Fibroblast of skin of scalp (primary cell): ENCODE data around the gene ZNF778.
A peak's percentile ranks its signal among the peaks of the same experiment; 100 is the strongest.
"Not testable (repeated sequence)": the region's sequence is repeated elsewhere in the genome, so short reads cannot be mapped to it uniquely, and the experiment has no call there.

ENCODE experiments used
- DNase-seq: peaks from one replicate; pipeline ENCODE4 v3.0.0-alpha.2; 2013

Gene ZNF778

DNA sequence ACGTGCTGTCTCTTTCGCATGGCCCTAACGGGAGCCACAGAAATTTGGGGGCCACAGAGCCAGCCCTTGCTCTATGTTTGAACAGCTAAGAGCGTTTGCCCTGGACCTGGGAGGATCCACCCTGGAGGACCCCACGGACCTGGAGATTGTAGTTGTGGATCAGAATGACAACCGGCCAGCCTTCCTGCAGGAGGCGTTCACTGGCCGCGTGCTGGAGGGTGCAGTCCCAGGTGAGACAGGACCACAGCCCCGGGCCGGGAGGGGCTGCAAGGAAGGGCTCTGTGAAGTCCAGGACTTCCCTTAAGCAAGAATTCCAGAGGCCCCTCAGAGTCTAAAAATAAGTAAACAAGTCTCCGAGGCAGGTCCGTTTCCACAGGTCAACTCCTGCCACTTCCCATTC lies 34.0 kb upstream of the ZNF778 start:
- DNase-seq = no peak

- DNase-seq = no peak
Measured at GRCh38 chr16:89183975-89184676, 33.4 kb upstream of the ZNF778 start.

GRCh38 chr16:89184677-89184932 lies 32.9 kb upstream of the ZNF778 start:
- no peak for DNase-seq

DNA sequence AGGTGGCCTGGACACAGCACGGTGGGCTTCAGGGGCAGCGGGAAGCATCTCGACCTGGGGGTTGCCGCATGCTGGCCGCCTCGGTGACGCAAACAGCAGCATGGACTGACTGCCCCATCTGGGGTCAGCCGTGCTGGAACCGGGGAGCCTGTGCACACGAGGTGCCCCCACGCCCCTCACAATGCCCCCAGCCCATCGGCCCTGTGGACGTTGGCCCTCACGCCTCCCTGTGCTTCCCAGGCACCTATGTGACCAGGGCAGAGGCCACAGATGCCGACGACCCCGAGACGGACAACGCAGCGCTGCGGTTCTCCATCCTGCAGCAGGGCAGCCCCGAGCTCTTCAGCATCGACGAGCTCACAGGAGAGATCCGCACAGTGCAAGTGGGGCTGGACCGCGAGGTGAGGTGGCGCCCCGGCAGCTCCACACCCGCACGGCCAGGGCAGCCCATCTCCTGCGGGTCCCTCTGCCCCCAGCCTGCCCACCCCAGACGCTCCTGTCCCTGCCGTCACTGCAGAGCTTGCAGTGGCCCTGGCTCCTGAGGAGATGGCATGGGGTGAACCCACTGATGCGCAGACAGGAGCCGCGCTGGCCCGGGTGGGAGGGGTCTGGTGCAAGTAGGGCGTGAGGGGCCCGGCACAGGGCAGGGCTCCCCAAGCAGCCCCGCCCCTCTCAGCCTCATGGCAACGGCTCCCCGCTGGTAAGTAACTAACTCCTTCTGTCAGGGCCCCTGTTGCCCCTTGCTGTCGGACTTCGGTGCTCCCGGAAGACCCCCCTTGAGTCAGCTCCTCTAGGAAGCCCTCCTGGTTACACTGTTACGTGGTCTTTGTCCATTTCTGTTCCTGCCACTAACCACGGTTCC lies 32.3 kb upstream of the ZNF778 start:
- no peak for DNase-seq

DNA sequence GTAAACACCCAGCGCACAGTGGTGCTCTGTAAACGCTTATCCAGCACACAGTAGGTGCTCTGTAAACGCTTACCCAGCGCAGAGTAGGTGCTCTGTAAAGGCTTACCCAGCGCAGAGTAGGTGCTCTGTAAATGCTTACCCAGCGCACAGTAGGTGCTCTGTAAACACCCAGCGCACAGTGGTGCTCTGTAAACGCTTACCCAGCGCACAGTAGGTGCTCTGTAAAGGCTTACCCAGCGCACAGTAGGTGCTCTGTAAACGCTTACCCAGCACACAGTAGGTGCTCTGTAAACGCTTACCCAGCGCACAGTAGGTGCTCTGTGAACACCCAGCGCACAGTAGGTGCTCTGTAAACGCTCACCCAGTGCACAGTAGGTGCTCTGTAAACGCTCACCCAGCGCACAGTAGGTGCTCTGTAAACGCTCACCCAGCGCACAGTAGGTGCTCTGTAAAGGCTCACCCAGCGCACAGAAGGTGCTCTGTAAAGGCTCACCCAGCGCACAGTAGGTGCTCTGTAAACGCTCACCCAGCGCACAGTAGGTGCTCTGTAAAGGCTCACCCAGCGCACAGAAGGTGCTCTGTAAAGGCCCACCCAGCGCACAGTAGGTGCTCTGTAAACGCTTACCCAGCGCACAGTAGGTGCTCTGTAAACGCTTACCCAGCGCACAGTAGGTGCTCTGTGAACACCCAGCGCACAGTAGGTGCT lies 31.5 kb upstream of the ZNF778 start:
- DNase-seq = not testable (repeated sequence)

GRCh38 chr16:89186593-89187031 lies 30.9 kb upstream of the ZNF778 start:
- not testable (repeated sequence) for DNase-seq

GRCh38 chr16:89187032-89187769 lies 30.3 kb upstream of the ZNF778 start:
- peak; percentile 43 for DNase-seq

DNA sequence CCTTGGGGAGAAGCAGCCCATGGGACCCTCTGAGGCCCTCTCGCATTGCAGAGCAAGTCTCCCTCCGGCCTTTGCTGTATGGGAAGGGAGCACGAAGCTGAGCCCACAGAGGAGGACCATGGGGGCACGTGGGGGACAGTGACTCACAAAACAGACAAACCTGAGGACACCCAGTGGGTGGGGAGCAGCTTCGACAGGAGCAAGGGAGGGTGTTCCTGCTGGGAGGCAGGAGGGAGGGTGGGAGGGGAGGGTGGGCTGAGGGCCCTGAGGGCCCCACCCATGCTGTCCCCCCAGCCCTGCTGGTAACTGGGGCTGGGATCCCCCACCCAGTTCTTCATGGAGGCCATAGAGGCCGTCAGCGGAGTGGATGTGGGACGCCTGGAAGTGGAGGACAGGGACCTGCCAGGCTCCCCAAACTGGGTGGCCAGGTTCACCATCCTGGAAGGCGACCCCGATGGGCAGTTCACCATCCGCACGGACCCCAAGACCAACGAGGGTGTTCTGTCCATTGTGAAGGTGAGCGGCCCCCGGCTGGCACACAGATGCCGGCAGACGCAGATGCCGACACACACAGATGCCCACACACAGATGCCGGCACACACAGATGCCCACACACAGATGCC lies 29.6 kb upstream of the ZNF778 start:
- DNase-seq = peak; percentile 33

DNA sequence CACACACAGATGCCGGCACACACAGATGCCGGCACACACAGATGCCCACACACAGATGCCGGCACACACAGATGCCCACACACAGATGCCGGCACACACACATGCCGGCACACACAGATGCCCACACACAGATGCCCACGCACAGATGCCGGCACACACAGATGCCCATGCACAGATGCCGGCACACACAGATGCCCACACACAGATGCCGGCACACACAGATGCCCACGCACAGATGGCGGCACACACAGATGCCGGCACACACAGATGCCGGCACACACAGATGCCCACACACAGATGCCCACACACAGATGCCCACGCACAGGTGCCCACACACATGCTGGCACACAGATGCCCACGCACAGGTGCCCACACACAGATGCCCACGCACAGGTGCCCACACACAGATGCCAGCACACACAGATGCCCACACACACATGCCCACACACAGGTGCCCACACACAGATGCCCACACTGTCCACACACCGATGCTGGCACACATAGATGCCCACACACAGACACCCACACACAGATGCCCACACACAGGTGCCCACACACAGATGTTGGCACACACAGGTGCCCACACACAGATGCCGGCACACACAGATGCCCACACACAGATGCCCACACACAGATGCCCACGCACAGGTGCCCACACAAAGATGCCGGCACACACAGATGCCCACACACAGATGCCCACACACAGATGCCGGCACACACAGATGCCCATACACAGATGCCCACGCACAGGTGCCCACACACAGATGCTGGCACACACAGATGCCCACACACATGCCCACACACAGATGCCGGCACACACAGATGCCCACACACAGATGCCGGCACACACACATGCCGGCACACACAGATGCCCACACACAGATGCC lies 28.8 kb upstream of the ZNF778 start:
- not testable (repeated sequence) for DNase-seq

GRCh38 chr16:89189358-89190025 lies 28.0 kb upstream of the ZNF778 start:
- no peak for DNase-seq

GRCh38 chr16:89190150-89190958 lies 27.1 kb upstream of the ZNF778 start:
- DNase-seq = no peak

- no peak for DNase-seq
Measured at GRCh38 chr16:89191033-89191900, 26.2 kb upstream of the ZNF778 start.

GRCh38 chr16:89191901-89192185 lies 25.7 kb upstream of the ZNF778 start:
- DNase-seq = no peak

GRCh38 chr16:89192186-89192955 lies 25.1 kb upstream of the ZNF778 start:
- DNase-seq = peak; percentile 93

DNA sequence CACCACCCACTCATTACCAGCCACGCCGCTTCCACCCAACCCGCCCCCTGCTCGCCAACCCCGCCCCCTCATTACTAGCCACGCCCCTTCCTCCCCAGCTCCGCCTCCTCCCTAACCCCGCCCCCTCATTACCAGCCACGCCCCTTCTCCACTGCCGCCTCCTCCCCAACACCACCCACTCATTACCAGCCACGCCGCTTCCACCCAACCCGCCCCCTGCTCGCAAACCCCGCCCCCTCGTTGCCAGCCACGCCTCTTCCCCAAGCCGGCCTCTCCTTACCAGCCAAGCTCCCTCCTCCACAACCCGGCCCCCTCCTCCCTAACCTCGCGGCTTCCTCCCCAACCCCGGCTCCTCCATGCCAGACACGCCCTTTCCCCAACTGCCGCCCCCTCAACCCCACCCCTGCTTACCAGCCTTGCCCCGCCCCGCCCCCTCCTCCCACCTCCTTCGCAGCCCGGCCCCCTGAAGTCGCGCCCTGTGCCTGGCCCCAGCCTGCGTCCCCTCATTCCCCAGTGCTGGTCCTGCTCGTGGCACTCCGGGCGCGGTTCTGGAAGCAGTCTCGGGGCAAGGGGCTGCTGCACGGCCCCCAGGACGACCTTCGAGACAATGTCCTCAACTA lies 24.4 kb upstream of the ZNF778 start:
- DNase-seq = peak; percentile 89

DNA sequence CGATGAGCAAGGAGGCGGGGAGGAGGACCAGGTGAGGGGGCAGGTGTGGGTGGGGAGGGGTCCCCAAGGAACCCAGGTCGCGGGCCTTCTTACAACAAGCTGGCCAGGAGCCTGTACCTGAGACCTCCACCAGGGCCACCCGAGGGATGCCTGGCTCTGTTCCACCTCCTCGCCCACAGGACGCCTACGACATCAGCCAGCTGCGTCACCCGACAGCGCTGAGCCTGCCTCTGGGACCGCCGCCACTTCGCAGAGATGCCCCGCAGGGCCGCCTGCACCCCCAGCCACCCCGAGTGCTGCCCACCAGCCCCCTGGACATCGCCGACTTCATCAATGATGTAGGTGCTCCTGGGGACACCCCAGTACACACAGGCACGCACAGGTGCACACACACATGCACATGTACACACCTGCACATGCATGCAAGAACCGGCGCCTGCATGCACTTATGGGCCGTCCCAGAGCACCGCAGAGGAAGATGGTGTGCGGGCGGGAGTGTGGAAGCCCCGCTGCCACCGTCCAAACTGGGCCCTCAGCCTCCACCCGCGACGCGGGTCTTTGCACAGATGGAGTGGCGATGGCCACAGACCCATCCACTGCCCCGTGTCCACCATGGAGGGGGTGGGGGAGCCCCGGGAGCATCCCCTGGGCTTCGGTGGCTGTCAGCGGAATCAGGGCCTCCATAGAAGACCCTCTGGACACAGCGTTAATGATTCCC lies 23.8 kb upstream of the ZNF778 start:
- no peak for DNase-seq
